DOHH2 (cell line): ENCODE results near the gene TBKBP1.

Source experiments
- H3F3A ChIP-seq: fragments of 200-600 bp; sonication (generic), shearing (Covaris generic); 2 replicates; pipeline ENCODE4 v1.6.0; 2016; ENCODE audit warnings: antibody characterized with exemption, mild to moderate bottlenecking; ENCODE audit not compliant: control insufficient read depth, insufficient read depth
- H3K27ac ChIP-seq: fragments of 200-600 bp; sonication (generic); 2 replicates; pipeline ENCODE4 v1.5.1; 2014; ENCODE audit warnings: low read depth, mild to moderate bottlenecking, low read length, moderate library complexity
- H3K27me3 ChIP-seq: fragments of 200-600 bp; sonication (generic); 2 replicates; pipeline ENCODE4 v1.6.1; 2014; ENCODE audit warnings: mild to moderate bottlenecking, low read length, mixed read lengths; ENCODE audit not compliant: control insufficient read depth
- H3K36me3 ChIP-seq: fragments of 200-600 bp; sonication (generic); 2 replicates; pipeline ENCODE4 v1.6.1; 2014; ENCODE audit warnings: mild to moderate bottlenecking, low read length, moderate library complexity, mixed read lengths; ENCODE audit not compliant: control insufficient read depth
- H3K4me1 ChIP-seq: fragments of 200-600 bp; sonication (generic); 2 replicates; pipeline ENCODE4 v1.6.1; 2014; ENCODE audit warnings: mild to moderate bottlenecking, low read length, mixed read lengths; ENCODE audit not compliant: control insufficient read depth
- H3K4me2 ChIP-seq: fragments of 200-600 bp; sonication (generic); 2 replicates; pipeline ENCODE4 v1.6.0; 2014; ENCODE audit warnings: mild to moderate bottlenecking, low read length, moderate library complexity
- H3K4me3 ChIP-seq: fragments of 200-600 bp; sonication (generic); 2 replicates; pipeline ENCODE4 v1.5.1; 2014; ENCODE audit warnings: mild to moderate bottlenecking, low read length, mixed read lengths
- H3K79me2 ChIP-seq: fragments of 200-600 bp; sonication (generic); 2 replicates; pipeline ENCODE4 v1.6.1; 2014; ENCODE audit warnings: mild to moderate bottlenecking, low read length, mixed read lengths; ENCODE audit not compliant: control insufficient read depth
- H3K9me2 ChIP-seq: fragments of 200-600 bp; sonication (generic); replicated peaks from 2 replicates; pipeline ENCODE4 v1.6.1; 2014; ENCODE audit warnings: mild to moderate bottlenecking, low read length, mixed read lengths; ENCODE audit not compliant: control insufficient read depth
- H3K9me3 ChIP-seq: fragments of 200-600 bp; sonication (generic); 2 replicates; pipeline ENCODE4 v1.6.1; 2014; ENCODE audit warnings: antibody characterized with exemption, low read length, mixed read lengths; ENCODE audit not compliant: control insufficient read depth, insufficient read depth
- H4K20me1 ChIP-seq: fragments of 200-600 bp; sonication (generic); 2 replicates; pipeline ENCODE4 v1.6.0; 2014; ENCODE audit warnings: low read depth, mild to moderate bottlenecking, antibody characterized with exemption, low read length, moderate library complexity; ENCODE audit not compliant: control insufficient read depth, insufficient read depth
- CTCF ChIP-seq: fragments of 200-600 bp; sonication (generic); IDR thresholded peaks from one replicate; pipeline ENCODE4 v1.5.1; 2014; ENCODE audit warnings: antibody characterized with exemption, mild to moderate bottlenecking, low read depth, low read length; ENCODE audit not compliant: poor library complexity, severe bottlenecking
- EZH2phosphoT487 ChIP-seq: fragments of 200-600 bp; sonication (generic); IDR thresholded peaks from 2 replicates; pipeline ENCODE4 v1.6.1; 2017; ENCODE audit warnings: borderline replicate concordance, mild to moderate bottlenecking, antibody characterized with exemption, low read length, moderate library complexity, mixed read lengths

Gene TBKBP1

GRCh38 chr17:47735139-47735464 lies 41.1 kb downstream of the TBKBP1 start:
- H3K9me2 ChIP-seq = no peaks in the 10 kb centered on the region
- no peak overlapping the region for H3K4me3 ChIP-seq
- H4K20me1 ChIP-seq = no peaks in the 10 kb centered on the region
- H3K9me3 ChIP-seq = no peaks in the 10 kb centered on the region
- H3K27ac ChIP-seq = no peak overlapping the region
- TF ChIP-seq EZH2phosphoT487 = no peak
- TF ChIP-seq CTCF = no peak
- H3K4me1 ChIP-seq = peaks cover 9% of the 10 kb centered on the region; the same call in 1 of the 2 replicates
- no peaks in the 10 kb centered on the region for H3K79me2 ChIP-seq
- peaks cover 40% of the 10 kb centered on the region for H3K27me3 ChIP-seq
- no peaks in the 10 kb centered on the region for H3F3A ChIP-seq
- H3K36me3 ChIP-seq = no peaks in the 10 kb centered on the region
- no peak overlapping the region for H3K4me2 ChIP-seq

GRCh38 chr17:47735536-47736011 lies 41.6 kb downstream of the TBKBP1 start:
- Histone ChIP-seq H3K9me3 (no peaks in the 10 kb centered on the region), H3F3A (no peaks in the 10 kb centered on the region), H4K20me1 (no peaks in the 10 kb centered on the region), H3K4me2 (no peak overlapping the region), H3K79me2 (no peaks in the 10 kb centered on the region), H3K36me3 (no peaks in the 10 kb centered on the region), H3K4me3 (no peak overlapping the region), H3K27ac (no peak overlapping the region), H3K4me1 (peaks cover 9% of the 10 kb centered on the region; the same call in 1 of the 2 replicates), H3K9me2 (no peaks in the 10 kb centered on the region), H3K27me3 (peaks cover 36% of the 10 kb centered on the region)
- TF ChIP-seq EZH2phosphoT487 (no peak), CTCF (no peak)

GRCh38 chr17:47736501-47737495 lies 42.8 kb downstream of the TBKBP1 start:
- TF ChIP-seq CTCF = no peak
- no peak for TF ChIP-seq EZH2phosphoT487
- no peak overlapping the region for H3K4me2 ChIP-seq
- no peak overlapping the region for H3K4me3 ChIP-seq
- H3K9me2 ChIP-seq = no peaks in the 10 kb centered on the region
- peaks cover 9% of the 10 kb centered on the region; the same call in 1 of the 2 replicates for H3K4me1 ChIP-seq
- H3K9me3 ChIP-seq = no peaks in the 10 kb centered on the region
- H3K36me3 ChIP-seq = no peaks in the 10 kb centered on the region
- H4K20me1 ChIP-seq = no peaks in the 10 kb centered on the region
- H3K27ac ChIP-seq = no peak overlapping the region
- peaks cover 33% of the 10 kb centered on the region for H3K27me3 ChIP-seq
- no peaks in the 10 kb centered on the region for H3F3A ChIP-seq
- H3K79me2 ChIP-seq = no peaks in the 10 kb centered on the region
